Kidney epithelial cell (primary cell): ENCODE measurements around the gene RNF8. TPM values are rescaled to one million over a fixed set of nuclear protein-coding genes. Genes with fewer than 3 reads are reported as not detected.
"Not testable (repeated sequence)": the region's sequence is repeated elsewhere in the genome, so short reads cannot be mapped to it uniquely, and the experiment has no call there.

Experiments
- DNase-seq: peaks from one replicate; pipeline ENCODE4 v3.0.0-alpha.2; 2010; ENCODE audit warnings: low read depth
- H3K27me3 ChIP-seq: 2 replicates; pipeline ENCODE4 v1.6.0; 2011; ENCODE audit warnings: low read length; ENCODE audit not compliant: control insufficient read depth, insufficient read depth
- H3K36me3 ChIP-seq: 2 replicates; pipeline ENCODE4 v1.5.1; 2011; ENCODE audit warnings: low read length; ENCODE audit not compliant: control insufficient read depth, insufficient read depth
- H3K4me3 ChIP-seq: 2 replicates; pipeline ENCODE4 v1.5.1; 2011; ENCODE audit warnings: low read depth, mild to moderate bottlenecking, control low read depth, low read length
- CTCF ChIP-seq: IDR thresholded peaks from 2 replicates; pipeline ENCODE4 v1.5.1; 2011; ENCODE audit warnings: mild to moderate bottlenecking, moderate library complexity, low read length, control low read depth, inconsistent platforms; ENCODE audit not compliant: insufficient read depth, poor library complexity, severe bottlenecking
- total RNA-seq: library from RNA; depleted of rRNA; stranded (reverse); fragments of >200 nt; gene quantifications from 2 replicates; pipeline ENCODE4 v1.2.3, GENCODE V29; 2015

Gene RNF8
- total RNA-seq, result 13.8 and 16.8 TPM in 2 replicates

GRCh38 chr6:37353761-37354525 is at the start of gene RNF8:
Gene RNF8, plus strand, starts transcription at chr6:37353983. Its CDS starts 182 bp downstream, at chr6:37354165.
- DNase-seq, result peak; percentile 54
- H3K36me3 ChIP-seq, result no peaks in the 10 kb centered on the region
- peak within 1 kb of the TSS; percentile 67 for H3K4me3 ChIP-seq
- no peaks in the 10 kb centered on the region for H3K27me3 ChIP-seq
- no peak for TF ChIP-seq CTCF

- DNase-seq, result no peak
- no peak for TF ChIP-seq CTCF
- no peaks in the 10 kb centered on the region for H3K36me3 ChIP-seq
- no peak overlapping the region for H3K4me3 ChIP-seq
- H3K27me3 ChIP-seq, result no peaks in the 10 kb centered on the region
These were observed 49.0 kb upstream of the RNF8 start for GRCh38 chr6:37304766-37305165.

- Histone ChIP-seq H3K4me3 (no peak overlapping the region), H3K36me3 (no peaks in the 10 kb centered on the region), H3K27me3 (no peaks in the 10 kb centered on the region)
- TF ChIP-seq CTCF, result no peak
- no peak for DNase-seq
These were observed 47.9 kb upstream of the RNF8 start for GRCh38 chr6:37305841-37306425.

- no peaks in the 10 kb centered on the region for H3K36me3 ChIP-seq
- H3K4me3 ChIP-seq, result no peak overlapping the region
- TF ChIP-seq CTCF, result no peak
- DNase-seq, result no peak
- no peaks in the 10 kb centered on the region for H3K27me3 ChIP-seq
These were observed 47.1 kb upstream of the RNF8 start for GRCh38 chr6:37306624-37307222.

GRCh38 chr6:37307484-37307883 is 46.3 kb upstream of the RNF8 start:
- not testable (repeated sequence) for H3K27me3 ChIP-seq, H3K4me3 ChIP-seq, H3K36me3 ChIP-seq, DNase-seq

GRCh38 chr6:37308069-37308815 is 45.5 kb upstream of the RNF8 start:
- no peak for TF ChIP-seq CTCF
- Histone ChIP-seq H3K4me3 (no peak overlapping the region), H3K36me3 (no peaks in the 10 kb centered on the region), H3K27me3 (no peaks in the 10 kb centered on the region)
- DNase-seq, result no peak
